ENCODE data around the gene TEX101.
"Not testable (repeated sequence)": the region's sequence is repeated elsewhere in the genome, so short reads cannot be mapped to it uniquely, and the experiment has no call there.

The TEX101 gene

GRCh38 chr19:43409415-43409814, 5.3 kb upstream of the TEX101 start:
- in situ Hi-C loops (cut with HindIII; ENCODE audit: low pct_ligation_motif_present, low pct_unique_long_range_greater_than_20kb, low sequenced_read_pairs): no loop called here
- DNase-seq: no peak

- in situ Hi-C loops (cut with HindIII; ENCODE audit: low pct_ligation_motif_present, low pct_unique_long_range_greater_than_20kb, low sequenced_read_pairs): no loop called here
- DNase-seq: no peak
Observed at GRCh38 chr19:43412441-43412840, 2.2 kb upstream of the TEX101 start.

GRCh38 chr19:43416951-43417623, 2.4 kb downstream of the TEX101 start:
- DNase-seq: no peak
- in situ Hi-C loops (cut with HindIII; ENCODE audit: low pct_ligation_motif_present, low pct_unique_long_range_greater_than_20kb, low sequenced_read_pairs): no loop called here

GRCh38 chr19:43420954-43421353, 6.3 kb downstream of the TEX101 start:
- in situ Hi-C loops (cut with HindIII; ENCODE audit: low pct_ligation_motif_present, low pct_unique_long_range_greater_than_20kb, low sequenced_read_pairs): no loop called here
- no peak for DNase-seq

GRCh38 chr19:43422000-43422688, 7.5 kb downstream of the TEX101 start:
- in situ Hi-C loops (cut with HindIII; ENCODE audit: low pct_ligation_motif_present, low pct_unique_long_range_greater_than_20kb, low sequenced_read_pairs): no loop called here
- DNase-seq: no peak

GRCh38 chr19:43422689-43423066, 8.0 kb downstream of the TEX101 start:
- no peak for DNase-seq
- in situ Hi-C loops (cut with HindIII; ENCODE audit: low pct_ligation_motif_present, low pct_unique_long_range_greater_than_20kb, low sequenced_read_pairs): no loop called here

GRCh38 chr19:43423779-43424178, 9.1 kb downstream of the TEX101 start:
- in situ Hi-C loops (cut with HindIII; ENCODE audit: low pct_ligation_motif_present, low pct_unique_long_range_greater_than_20kb, low sequenced_read_pairs): no loop called here
- DNase-seq: no peak

- in situ Hi-C loops (cut with HindIII; ENCODE audit: low pct_ligation_motif_present, low pct_unique_long_range_greater_than_20kb, low sequenced_read_pairs): no loop called here
Observed at GRCh38 chr19:43425567-43426392, 11.1 kb downstream of the TEX101 start.

GRCh38 chr19:43429395-43429794, 14.7 kb downstream of the TEX101 start:
- in situ Hi-C loops (cut with HindIII; ENCODE audit: low pct_ligation_motif_present, low pct_unique_long_range_greater_than_20kb, low sequenced_read_pairs): no loop called here
- DNase-seq: no peak

More at GRCh38 chr19:43425567-43426392, 11.1 kb downstream of the TEX101 start:
- DNase-seq: peak; percentile 25

GRCh38 chr19:43430142-43430710, 15.5 kb downstream of the TEX101 start:
- DNase-seq: no peak
- in situ Hi-C loops (cut with HindIII; ENCODE audit: low pct_ligation_motif_present, low pct_unique_long_range_greater_than_20kb, low sequenced_read_pairs): no loop called here

- in situ Hi-C loops (cut with HindIII; ENCODE audit: low pct_ligation_motif_present, low pct_unique_long_range_greater_than_20kb, low sequenced_read_pairs): no loop called here
Observed at GRCh38 chr19:43430976-43431375, 16.3 kb downstream of the TEX101 start.

GRCh38 chr19:43433358-43433673, 18.6 kb downstream of the TEX101 start:
- no peak for DNase-seq

More at GRCh38 chr19:43430976-43431375, 16.3 kb downstream of the TEX101 start:
- no peak for DNase-seq

GRCh38 chr19:43433689-43434088, 19.0 kb downstream of the TEX101 start:
- in situ Hi-C loops (cut with HindIII; ENCODE audit: low pct_ligation_motif_present, low pct_unique_long_range_greater_than_20kb, low sequenced_read_pairs): no loop called here
- DNase-seq: no peak

More at GRCh38 chr19:43433358-43433673, 18.6 kb downstream of the TEX101 start:
- in situ Hi-C loops (cut with HindIII; ENCODE audit: low pct_ligation_motif_present, low pct_unique_long_range_greater_than_20kb, low sequenced_read_pairs): no loop called here

- no peak for DNase-seq
- in situ Hi-C loops (cut with HindIII; ENCODE audit: low pct_ligation_motif_present, low pct_unique_long_range_greater_than_20kb, low sequenced_read_pairs): no loop called here
Observed at GRCh38 chr19:43435775-43436174, 21.1 kb downstream of the TEX101 start.

GRCh38 chr19:43437284-43437683, 22.6 kb downstream of the TEX101 start:
- DNase-seq; in situ Hi-C loops (cut with HindIII; ENCODE audit: low pct_ligation_motif_present, low pct_unique_long_range_greater_than_20kb, low sequenced_read_pairs): not testable (repeated sequence)

- in situ Hi-C loops (cut with HindIII; ENCODE audit: low pct_ligation_motif_present, low pct_unique_long_range_greater_than_20kb, low sequenced_read_pairs): no loop called here
- DNase-seq: no peak
Observed at GRCh38 chr19:43437712-43438111, 23.0 kb downstream of the TEX101 start.

- no peak for DNase-seq
- in situ Hi-C loops (cut with HindIII; ENCODE audit: low pct_ligation_motif_present, low pct_unique_long_range_greater_than_20kb, low sequenced_read_pairs): no loop called here
Observed at GRCh38 chr19:43438291-43439031, 23.8 kb downstream of the TEX101 start.

- in situ Hi-C loops (cut with HindIII; ENCODE audit: low pct_ligation_motif_present, low pct_unique_long_range_greater_than_20kb, low sequenced_read_pairs): no loop called here
- DNase-seq: no peak
Observed at GRCh38 chr19:43439032-43439708, 24.5 kb downstream of the TEX101 start.

All from ACHN (cell line).